Measurements from ENCODE around the gene PROZ.
"Not testable (repeated sequence)": the region's sequence is repeated elsewhere in the genome, so short reads cannot be mapped to it uniquely, and the experiment has no call there.

The PROZ gene

DNA sequence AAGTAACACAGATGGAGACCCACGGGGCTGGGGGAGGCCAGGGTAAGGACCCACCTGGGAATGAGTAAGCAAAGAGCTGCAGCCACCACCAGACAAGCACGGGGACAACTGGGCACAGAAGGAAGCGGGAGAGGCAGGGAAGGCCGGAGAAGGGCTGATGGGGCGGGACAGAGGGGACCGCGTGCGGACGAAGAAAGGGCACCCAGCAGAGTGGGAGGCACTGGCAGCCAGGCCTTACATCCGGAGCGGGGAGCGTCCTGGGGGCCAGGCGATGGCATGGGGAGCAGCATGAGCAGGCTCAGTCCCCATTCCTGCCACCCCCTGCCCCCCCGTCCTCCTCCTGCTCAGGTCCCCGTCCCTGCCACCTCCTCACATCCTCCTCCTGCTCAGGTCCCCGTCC lies 3.0 kb downstream of the PROZ start:
- Histone ChIP-seq H3K4me1 (ENCODE audit: insufficient read depth, low read length) (peaks cover 7% of the 10 kb centered on the region), H3K4me3 (ENCODE audit: low read length) (no peak overlapping the region), H3K36me3 (ENCODE audit: insufficient read depth, low read length) (no peaks in the 10 kb centered on the region), H3K9me3 (ENCODE audit: low read length) (no peaks in the 10 kb centered on the region), H3K27me3 (ENCODE audit: insufficient read depth, low read length) (peaks cover 15% of the 10 kb centered on the region), H2AFZ (ENCODE audit: low read depth, low read length) (no peak overlapping the region)

DNA sequence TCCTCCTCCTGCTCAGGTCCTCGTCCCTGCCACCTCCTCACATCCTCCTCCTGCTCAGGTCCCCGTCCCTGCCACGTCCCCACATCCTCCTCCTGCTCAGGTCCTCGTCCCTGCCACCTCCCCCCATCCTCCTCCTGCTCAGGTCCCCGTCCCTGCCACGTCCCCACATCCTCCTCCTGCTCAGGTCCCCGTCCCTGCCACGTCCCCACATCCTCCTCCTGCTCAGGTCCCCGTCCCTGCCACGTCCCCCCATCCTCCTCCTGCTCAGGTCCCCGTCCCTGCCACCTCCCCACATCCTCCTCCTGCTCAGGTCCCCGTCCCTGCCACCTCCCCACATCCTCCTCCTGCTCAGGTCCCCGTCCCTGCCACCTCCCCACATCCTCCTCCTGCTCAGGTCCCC lies 3.5 kb downstream of the PROZ start:
- not testable (repeated sequence) for H3K4me1 ChIP-seq (ENCODE audit: insufficient read depth, low read length); H3K36me3 ChIP-seq (ENCODE audit: insufficient read depth, low read length); H3K4me3 ChIP-seq (ENCODE audit: low read length); H2AFZ ChIP-seq (ENCODE audit: low read depth, low read length); H3K9me3 ChIP-seq (ENCODE audit: low read length)
- H3K27me3 ChIP-seq (ENCODE audit: insufficient read depth, low read length) = peaks cover 15% of the 10 kb centered on the region

DNA sequence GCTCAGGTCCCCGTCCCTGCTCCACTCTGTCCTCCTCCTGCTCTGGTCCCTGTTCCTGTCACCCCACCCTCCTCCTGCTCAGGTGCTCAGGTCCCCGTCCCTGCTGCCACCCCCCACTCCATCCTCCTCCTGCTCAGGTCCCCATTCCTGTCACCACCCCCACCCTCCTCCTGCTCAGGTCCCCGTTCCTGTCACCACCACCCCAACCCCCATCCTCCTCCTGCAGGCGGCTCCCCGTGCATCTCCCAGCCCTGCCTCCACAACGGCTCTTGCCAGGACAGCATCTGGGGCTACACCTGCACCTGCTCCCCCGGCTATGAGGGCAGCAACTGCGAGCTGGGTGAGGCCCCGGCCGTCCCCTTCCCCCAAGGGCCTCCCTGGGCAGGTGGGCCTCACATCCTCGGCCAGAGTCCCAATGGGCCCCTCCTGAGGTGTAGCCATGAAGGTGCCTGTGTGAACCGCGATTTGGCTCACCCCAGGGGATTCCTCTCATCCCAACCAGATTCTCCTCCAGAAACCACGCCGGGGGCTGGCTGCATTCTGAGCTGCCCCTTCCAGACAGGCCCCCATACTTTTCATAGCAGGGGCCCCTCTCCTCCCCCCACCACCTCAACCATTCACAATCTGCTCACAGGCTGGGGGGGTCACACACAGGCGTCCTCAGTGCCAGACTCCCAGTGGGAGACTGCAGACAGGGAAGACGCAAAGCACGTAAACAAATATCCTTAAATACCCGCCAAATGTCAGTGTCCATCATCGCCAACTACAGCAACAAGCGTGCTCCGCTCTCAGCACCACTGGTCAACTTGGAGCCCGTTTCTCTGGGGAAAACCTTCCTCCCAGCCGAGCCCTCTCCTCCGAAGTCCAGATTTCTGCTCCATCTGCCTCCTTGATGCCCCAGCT lies 4.6 kb downstream of the PROZ start:
- Histone ChIP-seq H3K4me1 (ENCODE audit: insufficient read depth, low read length) (peaks cover 7% of the 10 kb centered on the region), H3K36me3 (ENCODE audit: insufficient read depth, low read length) (peaks cover 2% of the 10 kb centered on the region), H3K9me3 (ENCODE audit: low read length) (peaks cover 2% of the 10 kb centered on the region), H3K27me3 (ENCODE audit: insufficient read depth, low read length) (peaks cover 11% of the 10 kb centered on the region), H2AFZ (ENCODE audit: low read depth, low read length) (no peak overlapping the region), H3K4me3 (ENCODE audit: low read length) (no peak overlapping the region)

DNA sequence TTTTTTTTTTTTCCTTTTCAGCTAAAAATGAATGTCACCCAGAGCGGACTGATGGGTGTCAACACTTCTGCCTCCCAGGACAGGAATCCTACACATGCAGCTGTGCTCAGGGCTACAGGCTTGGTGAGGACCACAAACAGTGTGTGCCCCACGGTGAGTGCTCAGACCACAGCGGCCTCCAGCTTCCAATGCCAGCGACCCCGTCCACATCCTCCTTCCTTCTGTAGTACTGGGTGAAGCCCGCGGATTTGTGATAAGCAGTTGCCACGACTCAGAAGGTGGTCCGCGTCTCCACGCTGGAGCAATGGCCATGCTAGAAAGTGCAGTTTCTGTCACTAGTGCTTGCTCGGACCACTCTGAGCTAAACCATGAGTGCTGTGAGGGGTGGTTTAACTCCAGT lies 6.0 kb downstream of the PROZ start:
- peaks cover 9% of the 10 kb centered on the region for H3K27me3 ChIP-seq (ENCODE audit: insufficient read depth, low read length)
- H3K9me3 ChIP-seq (ENCODE audit: low read length) = peaks cover 2% of the 10 kb centered on the region
- H2AFZ ChIP-seq (ENCODE audit: low read depth, low read length) = no peak overlapping the region
- peaks cover 5% of the 10 kb centered on the region for H3K36me3 ChIP-seq (ENCODE audit: insufficient read depth, low read length)
- no peak overlapping the region for H3K4me3 ChIP-seq (ENCODE audit: low read length)
- no peaks in the 10 kb centered on the region for H3K4me1 ChIP-seq (ENCODE audit: insufficient read depth, low read length)

DNA sequence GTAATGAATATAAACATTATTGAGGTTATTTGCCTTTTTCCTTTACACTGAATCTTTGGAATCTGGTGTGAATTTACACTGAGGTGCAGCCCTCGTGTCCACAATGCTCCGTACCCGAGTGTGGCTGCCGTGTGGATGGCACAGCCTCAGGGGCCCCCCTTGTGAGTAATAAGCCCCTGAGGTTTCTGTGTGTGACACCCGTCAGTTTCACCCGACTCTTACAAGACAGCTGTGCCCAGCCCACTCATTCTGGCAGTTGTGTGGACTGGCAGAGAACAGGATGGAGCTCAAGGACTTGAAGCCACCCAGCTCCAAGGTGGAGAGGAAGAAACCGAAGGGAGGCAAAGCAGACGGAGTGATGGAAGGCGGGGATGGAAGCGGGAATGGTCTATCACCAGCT lies 7.8 kb downstream of the PROZ start:
- Histone ChIP-seq H3K36me3 (ENCODE audit: insufficient read depth, low read length) (peaks cover 15% of the 10 kb centered on the region), H2AFZ (ENCODE audit: low read depth, low read length) (no peak overlapping the region), H3K9me3 (ENCODE audit: low read length) (peaks cover 4% of the 10 kb centered on the region), H3K4me3 (ENCODE audit: low read length) (no peak overlapping the region), H3K4me1 (ENCODE audit: insufficient read depth, low read length) (no peaks in the 10 kb centered on the region), H3K27me3 (ENCODE audit: insufficient read depth, low read length) (peaks cover 3% of the 10 kb centered on the region)

DNA sequence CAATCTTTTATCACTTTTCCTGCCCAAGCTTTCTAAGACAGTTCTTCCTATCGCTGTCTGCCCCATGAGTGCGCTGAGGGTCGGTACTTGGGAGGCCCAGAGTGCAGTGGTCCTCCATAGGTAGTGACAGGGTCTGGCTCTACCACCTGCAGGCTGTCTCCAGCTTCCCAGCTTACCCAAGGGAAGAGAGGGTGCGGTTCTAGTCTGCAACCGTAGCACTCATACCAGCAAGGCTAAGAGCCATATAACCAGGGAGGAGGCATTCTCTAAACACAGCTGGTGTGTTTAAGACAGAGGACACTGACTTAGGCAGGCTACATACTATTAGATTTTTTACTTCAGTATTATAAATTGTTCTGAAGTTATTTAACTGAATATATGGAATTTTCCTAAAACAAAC lies 8.2 kb downstream of the PROZ start:
- Histone ChIP-seq H3K27me3 (ENCODE audit: insufficient read depth, low read length) (no peaks in the 10 kb centered on the region), H3K4me1 (ENCODE audit: insufficient read depth, low read length) (no peaks in the 10 kb centered on the region), H2AFZ (ENCODE audit: low read depth, low read length) (no peak overlapping the region), H3K9me3 (ENCODE audit: low read length) (peaks cover 4% of the 10 kb centered on the region), H3K4me3 (ENCODE audit: low read length) (no peak overlapping the region), H3K36me3 (ENCODE audit: insufficient read depth, low read length) (peaks cover 19% of the 10 kb centered on the region)

DNA sequence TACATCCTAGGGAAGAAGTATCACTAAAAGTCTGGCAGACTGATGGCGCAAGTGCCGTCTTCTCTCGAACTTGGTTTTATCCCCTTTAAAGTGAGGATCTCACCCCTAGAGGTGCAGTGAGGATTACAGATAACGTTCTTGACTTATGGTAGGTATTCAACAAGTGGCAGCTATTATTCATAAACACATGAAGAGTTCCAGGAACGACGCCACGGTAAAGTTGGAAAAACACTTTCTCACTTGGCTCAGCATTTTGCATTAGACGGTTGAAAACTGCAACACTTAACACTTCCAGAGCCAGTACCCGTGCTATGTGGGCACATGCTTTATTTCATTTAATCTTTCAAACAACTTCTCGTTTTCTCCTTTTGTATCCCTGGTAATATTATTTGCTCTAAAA lies 8.7 kb downstream of the PROZ start:
- Histone ChIP-seq H3K4me1 (ENCODE audit: insufficient read depth, low read length) (no peaks in the 10 kb centered on the region), H3K9me3 (ENCODE audit: low read length) (peaks cover 4% of the 10 kb centered on the region), H3K27me3 (ENCODE audit: insufficient read depth, low read length) (no peaks in the 10 kb centered on the region), H2AFZ (ENCODE audit: low read depth, low read length) (no peak overlapping the region), H3K36me3 (ENCODE audit: insufficient read depth, low read length) (peaks cover 24% of the 10 kb centered on the region), H3K4me3 (ENCODE audit: low read length) (no peak overlapping the region)

DNA sequence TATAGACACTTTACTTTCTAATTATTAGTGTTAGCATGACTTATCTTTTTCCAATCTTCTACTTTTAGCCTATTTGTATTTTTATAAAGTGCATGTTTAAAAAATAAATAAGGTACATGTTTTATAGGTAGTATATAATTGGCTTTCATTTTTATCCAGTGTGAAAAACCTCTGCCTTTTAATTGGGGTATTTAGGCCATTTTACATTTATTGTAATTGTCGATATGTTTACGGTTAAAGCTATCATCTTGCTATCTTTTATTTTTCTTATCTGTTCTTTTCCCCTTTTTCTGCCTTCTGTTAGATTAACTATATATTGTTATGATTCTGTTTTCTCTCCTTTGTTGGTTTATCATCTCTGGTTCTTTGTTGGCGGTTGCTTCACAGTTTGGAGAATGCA lies 9.1 kb downstream of the PROZ start:
- Histone ChIP-seq H3K27me3 (ENCODE audit: insufficient read depth, low read length) (no peaks in the 10 kb centered on the region), H2AFZ (ENCODE audit: low read depth, low read length) (no peak overlapping the region), H3K4me3 (ENCODE audit: low read length) (no peak overlapping the region), H3K36me3 (ENCODE audit: insufficient read depth, low read length) (peaks cover 28% of the 10 kb centered on the region), H3K9me3 (ENCODE audit: low read length) (peaks cover 4% of the 10 kb centered on the region), H3K4me1 (ENCODE audit: insufficient read depth, low read length) (no peaks in the 10 kb centered on the region)

DNA sequence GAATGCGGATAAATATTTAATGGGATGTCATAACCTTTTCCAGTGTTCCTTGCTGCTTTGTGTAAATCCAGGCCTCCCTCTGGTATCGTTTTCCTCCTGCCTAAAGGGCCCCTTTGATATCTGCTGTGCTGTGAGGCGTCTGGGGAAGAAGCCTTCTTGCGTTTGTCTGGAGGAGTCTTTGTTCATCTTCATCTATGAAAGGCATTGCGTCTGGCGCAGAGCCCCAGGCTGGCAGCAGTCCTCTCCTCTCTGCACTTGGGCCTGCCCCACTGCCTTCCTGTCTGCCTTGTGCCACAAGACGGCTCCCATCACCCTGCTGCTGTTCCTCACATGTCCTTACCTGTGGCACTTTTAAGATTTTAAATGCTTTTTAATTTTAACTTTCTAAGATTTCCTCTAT lies 9.8 kb downstream of the PROZ start:
- Histone ChIP-seq H2AFZ (ENCODE audit: low read depth, low read length) (no peak overlapping the region), H3K27me3 (ENCODE audit: insufficient read depth, low read length) (no peaks in the 10 kb centered on the region), H3K9me3 (ENCODE audit: low read length) (peaks cover 4% of the 10 kb centered on the region), H3K4me3 (ENCODE audit: low read length) (no peak overlapping the region), H3K36me3 (ENCODE audit: insufficient read depth, low read length) (peaks cover 34% of the 10 kb centered on the region), H3K4me1 (ENCODE audit: insufficient read depth, low read length) (no peaks in the 10 kb centered on the region)

DNA sequence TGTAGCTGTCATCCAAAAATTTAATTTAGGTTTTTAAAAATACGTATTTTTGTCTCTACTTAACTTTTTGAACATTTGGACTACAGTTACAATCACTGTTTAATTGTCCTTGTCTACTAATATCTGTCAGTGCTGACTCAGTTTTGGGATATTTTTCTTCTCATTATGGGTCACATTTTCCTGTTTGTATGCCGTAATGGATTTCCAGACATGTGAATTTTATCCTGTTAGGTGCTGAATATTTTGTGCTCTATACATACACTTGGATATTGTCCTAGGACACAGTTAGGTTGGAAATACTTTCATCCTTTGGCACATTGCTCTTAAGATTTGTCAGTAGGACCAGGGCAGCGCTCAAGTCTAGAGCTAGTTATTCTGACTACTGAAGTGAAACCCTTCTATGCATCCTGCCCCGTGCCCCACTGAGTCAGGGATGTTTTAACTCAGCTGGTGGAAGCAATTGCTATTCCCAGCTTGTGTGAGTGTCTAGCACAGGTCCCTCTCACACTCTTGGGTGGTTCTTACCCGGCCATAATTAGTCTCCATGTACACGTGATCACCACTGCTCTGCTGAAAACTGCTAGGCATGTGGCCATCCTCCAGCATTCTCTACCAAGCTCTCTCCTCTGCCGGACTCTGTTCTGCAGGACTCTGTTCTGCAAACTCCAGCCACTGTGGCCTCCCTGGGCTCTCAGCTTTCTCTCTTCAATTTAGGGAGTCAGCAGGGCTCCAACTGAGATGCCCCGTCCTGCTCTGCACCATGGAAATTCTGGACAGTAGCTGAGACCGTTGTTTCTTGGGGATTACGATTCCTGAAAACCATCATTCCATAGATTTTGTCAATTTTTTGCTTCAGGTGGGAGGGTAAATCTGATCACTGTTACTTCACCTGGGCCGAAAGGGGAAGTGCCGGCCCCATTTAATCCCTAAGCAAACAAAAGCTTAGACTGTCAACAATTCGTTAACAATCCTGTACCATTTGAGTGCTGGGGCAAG lies 11.1 kb downstream of the PROZ start:
- Histone ChIP-seq H3K4me1 (ENCODE audit: insufficient read depth, low read length) (no peaks in the 10 kb centered on the region), H3K9me3 (ENCODE audit: low read length) (peaks cover 4% of the 10 kb centered on the region), H3K36me3 (ENCODE audit: insufficient read depth, low read length) (peaks cover 41% of the 10 kb centered on the region), H3K27me3 (ENCODE audit: insufficient read depth, low read length) (no peaks in the 10 kb centered on the region), H3K4me3 (ENCODE audit: low read length) (no peak overlapping the region), H2AFZ (ENCODE audit: low read depth, low read length) (no peak overlapping the region)

DNA sequence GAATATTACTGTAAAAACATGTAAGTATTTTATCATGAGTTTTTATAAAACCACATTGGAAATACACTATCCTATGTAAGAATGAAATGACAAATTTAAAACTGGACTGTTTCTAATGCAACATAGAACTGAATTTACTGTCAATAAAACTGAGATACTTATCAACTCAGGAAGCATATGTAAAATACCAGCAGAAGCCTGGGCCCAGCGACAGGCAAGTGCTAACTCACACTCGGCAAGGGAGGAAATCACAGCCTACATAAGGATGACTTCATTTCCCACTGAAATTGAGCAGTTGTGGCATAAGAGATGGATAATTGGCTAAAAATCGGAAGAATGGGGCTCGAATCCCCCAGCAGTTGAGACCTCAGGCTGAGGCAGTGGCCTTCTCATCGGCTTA lies 12.1 kb downstream of the PROZ start:
- H3K4me1 ChIP-seq (ENCODE audit: insufficient read depth, low read length) = no peaks in the 10 kb centered on the region
- H3K27me3 ChIP-seq (ENCODE audit: insufficient read depth, low read length) = no peaks in the 10 kb centered on the region
- no peak overlapping the region for H3K4me3 ChIP-seq (ENCODE audit: low read length)
- H3K36me3 ChIP-seq (ENCODE audit: insufficient read depth, low read length) = peaks cover 49% of the 10 kb centered on the region
- H2AFZ ChIP-seq (ENCODE audit: low read depth, low read length) = no peak overlapping the region
- peaks cover 4% of the 10 kb centered on the region for H3K9me3 ChIP-seq (ENCODE audit: low read length)

DNA sequence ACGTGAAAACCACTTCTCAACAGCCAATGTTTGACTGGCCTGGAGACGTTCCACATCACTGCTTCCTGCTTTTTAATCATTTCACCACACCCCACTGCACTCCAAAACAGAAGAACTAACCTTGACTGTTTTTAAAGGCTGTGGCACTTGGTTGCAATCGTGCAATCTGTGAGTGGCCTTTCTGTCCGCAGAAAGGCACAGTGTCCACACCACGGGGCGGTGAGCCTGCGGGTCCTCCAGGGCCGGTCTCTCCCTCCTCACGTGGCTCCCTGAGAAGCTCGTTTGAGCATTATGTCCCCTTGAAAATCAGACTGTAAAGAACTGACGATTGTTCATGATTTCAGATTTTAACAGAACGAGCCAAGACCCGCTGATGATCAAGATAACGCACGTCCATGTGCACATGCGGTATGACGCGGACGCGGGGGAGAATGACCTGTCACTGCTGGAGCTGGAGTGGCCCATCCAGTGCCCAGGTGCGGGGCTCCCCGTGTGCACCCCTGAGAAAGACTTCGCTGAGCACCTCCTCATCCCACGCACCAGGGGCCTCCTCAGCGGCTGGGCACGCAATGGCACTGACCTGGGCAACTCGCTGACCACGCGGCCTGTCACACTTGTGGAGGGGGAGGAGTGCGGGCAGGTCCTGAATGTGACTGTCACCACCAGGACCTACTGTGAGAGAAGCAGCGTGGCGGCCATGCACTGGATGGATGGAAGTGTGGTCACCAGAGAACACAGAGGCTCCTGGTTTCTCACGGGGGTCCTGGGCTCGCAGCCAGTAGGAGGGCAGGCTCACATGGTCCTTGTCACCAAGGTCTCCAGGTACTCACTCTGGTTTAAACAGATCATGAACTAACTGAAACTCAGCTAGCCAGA lies 13.0 kb downstream of the PROZ start:
- no peaks in the 10 kb centered on the region for H3K4me1 ChIP-seq (ENCODE audit: insufficient read depth, low read length)
- no peak overlapping the region for H2AFZ ChIP-seq (ENCODE audit: low read depth, low read length)
- H3K36me3 ChIP-seq (ENCODE audit: insufficient read depth, low read length) = peaks cover 58% of the 10 kb centered on the region
- H3K9me3 ChIP-seq (ENCODE audit: low read length) = peaks cover 4% of the 10 kb centered on the region
- no peaks in the 10 kb centered on the region for H3K27me3 ChIP-seq (ENCODE audit: insufficient read depth, low read length)
- H3K4me3 ChIP-seq (ENCODE audit: low read length) = no peak overlapping the region
